Brain microvascular endothelial cell (primary cell): ENCODE results near the gene SYT2.

Experiments used
- DNase-seq: peaks from one replicate; pipeline ENCODE4 v3.0.0-alpha.2; 2020
- H3K27ac ChIP-seq: fragments of 250-450 bp; sonication (Bioruptor Pico); 2 replicates; pipeline ENCODE4 v1.5.1; 2020; ENCODE audit warnings: mild to moderate bottlenecking, moderate library complexity
- H3K27me3 ChIP-seq: fragments of 250-450 bp; sonication (Bioruptor Pico); replicated peaks from 2 replicates; pipeline ENCODE4 v1.5.1; 2020; ENCODE audit warnings: mild to moderate bottlenecking
- H3K36me3 ChIP-seq: fragments of 250-450 bp; sonication (Bioruptor Pico); replicated peaks from 2 replicates; pipeline ENCODE4 v1.5.1; 2020; ENCODE audit warnings: mild to moderate bottlenecking
- H3K4me3 ChIP-seq: 2 replicates; pipeline ENCODE4 v1.5.1; 2011; ENCODE audit warnings: low read depth, mild to moderate bottlenecking, control low read depth, low read length, moderate library complexity
- in situ Hi-C: cut with HindIII; loops from 2 replicates; pipeline ENCODE4 v1.10.0; 2017; ENCODE audit warnings: low sequenced_read_pairs, low pct_ligation_motif_present
- TF ChIP-seq, protein P1 (sequence below): IDR thresholded peaks from 2 replicates; pipeline ENCODE4 v1.5.1; 2011; ENCODE audit warnings: low read depth, mild to moderate bottlenecking, moderate library complexity, low read length, control low read depth, inconsistent platforms; ENCODE audit errors: missing control alignments

Gene SYT2

GRCh38 chr1:202648605-202649226 is 61.5 kb downstream of the SYT2 start:
- Histone ChIP-seq H3K27ac (no peak overlapping the region), H3K36me3 (no peaks in the 10 kb centered on the region), H3K4me3 (no peak overlapping the region), H3K27me3 (peaks cover 57% of the 10 kb centered on the region)
- in situ Hi-C loops, result no loop called here
- DNase-seq, result no peak
- TF ChIP-seq, protein P1, sequence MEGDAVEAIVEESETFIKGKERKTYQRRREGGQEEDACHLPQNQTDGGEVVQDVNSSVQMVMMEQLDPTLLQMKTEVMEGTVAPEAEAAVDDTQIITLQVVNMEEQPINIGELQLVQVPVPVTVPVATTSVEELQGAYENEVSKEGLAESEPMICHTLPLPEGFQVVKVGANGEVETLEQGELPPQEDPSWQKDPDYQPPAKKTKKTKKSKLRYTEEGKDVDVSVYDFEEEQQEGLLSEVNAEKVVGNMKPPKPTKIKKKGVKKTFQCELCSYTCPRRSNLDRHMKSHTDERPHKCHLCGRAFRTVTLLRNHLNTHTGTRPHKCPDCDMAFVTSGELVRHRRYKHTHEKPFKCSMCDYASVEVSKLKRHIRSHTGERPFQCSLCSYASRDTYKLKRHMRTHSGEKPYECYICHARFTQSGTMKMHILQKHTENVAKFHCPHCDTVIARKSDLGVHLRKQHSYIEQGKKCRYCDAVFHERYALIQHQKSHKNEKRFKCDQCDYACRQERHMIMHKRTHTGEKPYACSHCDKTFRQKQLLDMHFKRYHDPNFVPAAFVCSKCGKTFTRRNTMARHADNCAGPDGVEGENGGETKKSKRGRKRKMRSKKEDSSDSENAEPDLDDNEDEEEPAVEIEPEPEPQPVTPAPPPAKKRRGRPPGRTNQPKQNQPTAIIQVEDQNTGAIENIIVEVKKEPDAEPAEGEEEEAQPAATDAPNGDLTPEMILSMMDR, result no peak

DNA sequence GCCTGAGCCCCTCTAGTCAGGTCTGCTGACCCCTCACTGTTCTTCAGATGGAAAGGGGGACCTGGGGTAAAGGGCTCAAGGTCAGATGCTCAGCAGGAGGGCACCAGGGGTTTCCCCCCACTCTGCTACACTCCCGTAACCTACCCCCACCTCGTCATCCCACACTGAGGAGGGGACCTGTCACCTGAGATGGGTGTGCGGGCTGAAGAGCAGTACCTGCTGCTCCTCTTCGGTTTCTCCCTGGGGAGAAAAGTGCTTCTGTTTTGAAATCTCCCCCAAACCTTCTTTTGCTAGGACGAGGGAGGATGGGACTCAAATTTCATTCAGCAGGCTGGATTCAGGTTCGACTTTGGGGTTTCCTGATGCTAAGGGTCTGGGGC is 65.2 kb downstream of the SYT2 start:
- H3K27me3 ChIP-seq, result peaks cover 74% of the 10 kb centered on the region
- H3K27ac ChIP-seq, result no peak overlapping the region
- H3K4me3 ChIP-seq, result no peak overlapping the region
- H3K36me3 ChIP-seq, result no peaks in the 10 kb centered on the region
- in situ Hi-C loops, result no loop called here
- TF ChIP-seq, protein P1, result no peak
- DNase-seq, result no peak

GRCh38 chr1:202644219-202645096 is 65.8 kb downstream of the SYT2 start:
- Histone ChIP-seq H3K27me3 (peaks cover 70% of the 10 kb centered on the region), H3K4me3 (no peak overlapping the region), H3K27ac (no peak overlapping the region), H3K36me3 (no peaks in the 10 kb centered on the region)
- DNase-seq, result no peak
- in situ Hi-C loops, result no loop called here
- TF ChIP-seq, protein P1, result no peak

DNA sequence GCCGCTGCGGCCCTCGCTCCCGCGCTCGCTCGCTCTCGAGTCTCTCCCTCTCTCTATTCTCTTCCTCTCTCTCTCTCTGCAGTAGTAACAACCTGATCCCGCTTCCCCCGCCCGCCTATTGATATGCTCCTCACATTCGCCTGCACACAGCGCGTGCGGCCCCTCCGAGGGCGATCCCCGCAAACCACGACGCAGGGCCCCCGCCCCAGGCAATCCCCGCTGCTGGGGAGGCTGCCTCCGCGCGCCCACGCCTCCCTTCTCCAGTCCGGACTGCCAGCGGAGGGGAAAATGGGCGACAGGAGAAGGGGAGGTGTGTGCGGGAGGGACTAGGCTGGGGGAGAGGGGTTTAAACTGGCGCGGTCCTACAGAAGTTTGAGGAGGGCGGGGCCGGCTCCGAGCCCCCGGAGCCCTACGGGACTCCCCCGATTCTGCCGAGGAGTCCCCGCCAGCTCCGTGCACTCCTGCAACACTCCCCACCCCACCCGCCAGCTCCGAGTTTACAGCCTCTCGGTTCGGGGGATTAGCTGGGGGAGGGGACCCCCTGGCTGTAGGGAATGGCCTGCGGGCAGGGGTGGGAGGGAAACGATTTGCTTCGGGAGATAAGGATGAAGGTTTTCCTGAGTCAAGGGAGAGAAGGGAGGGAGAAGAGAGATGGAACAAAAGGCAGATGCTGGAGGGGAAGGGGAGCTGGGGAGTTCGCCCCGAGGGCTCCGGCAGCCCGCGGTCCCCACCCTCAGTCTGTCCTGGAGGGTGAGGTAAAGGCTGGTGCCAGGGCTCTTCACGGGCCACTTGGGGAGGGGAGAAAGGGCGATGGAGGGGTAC is 66.6 kb downstream of the SYT2 start:
- in situ Hi-C loops, result no loop called here
- Histone ChIP-seq H3K36me3 (no peaks in the 10 kb centered on the region), H3K27ac (no peak overlapping the region), H3K27me3 (peaks cover 62% of the 10 kb centered on the region), H3K4me3 (no peak overlapping the region)
- no peak for DNase-seq
- TF ChIP-seq, protein P1, result no peak

DNA sequence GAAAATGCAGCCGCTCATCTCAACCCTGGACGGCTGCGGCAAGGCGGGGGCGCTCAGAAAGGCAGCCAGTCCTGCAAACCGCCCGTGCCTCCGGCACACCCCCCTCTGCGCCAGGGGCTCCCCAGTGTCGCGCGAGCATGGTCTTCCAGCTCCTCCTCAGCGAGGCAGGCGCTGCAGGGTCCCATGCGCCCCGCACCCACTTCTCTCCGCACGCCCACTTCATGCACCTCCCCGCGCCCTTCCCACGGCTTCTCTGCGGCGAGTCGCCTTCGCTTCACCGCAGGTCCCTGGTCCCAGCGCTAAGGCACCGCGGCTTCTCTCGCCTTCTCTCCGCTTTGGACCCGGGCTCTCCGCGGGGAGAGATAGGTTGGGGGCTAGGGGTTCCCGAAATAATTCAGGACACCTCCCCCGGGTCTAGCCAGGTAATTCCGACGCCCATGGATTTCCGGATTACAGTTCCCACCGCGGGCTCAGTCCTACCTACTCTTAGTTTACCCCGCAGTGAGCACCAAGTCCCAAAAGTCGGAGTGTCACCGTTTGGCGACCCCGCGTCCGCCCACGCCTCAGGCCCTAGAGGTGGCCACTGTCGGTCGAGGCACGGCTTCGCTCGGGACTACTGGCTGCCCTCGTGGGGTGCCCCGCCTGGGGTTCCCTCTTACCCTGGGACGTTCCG is 67.5 kb downstream of the SYT2 start:
- H3K27ac ChIP-seq, result no peak overlapping the region
- peaks cover 61% of the 10 kb centered on the region for H3K27me3 ChIP-seq
- in situ Hi-C loops, result no loop called here
- no peaks in the 10 kb centered on the region for H3K36me3 ChIP-seq
- TF ChIP-seq, protein P1, result no peak
- no peak for DNase-seq
- no peak overlapping the region for H3K4me3 ChIP-seq
